Glomerular visceral epithelial cell (primary cell): ENCODE results near the gene SENP8.
A peak's percentile ranks its signal among the peaks of the same experiment; 100 is the strongest.

Source experiments
- DNase-seq: peaks from one replicate; pipeline ENCODE4 v3.0.0-alpha.2; 2016; ENCODE audit errors: extremely low spot score

Gene SENP8

DNA sequence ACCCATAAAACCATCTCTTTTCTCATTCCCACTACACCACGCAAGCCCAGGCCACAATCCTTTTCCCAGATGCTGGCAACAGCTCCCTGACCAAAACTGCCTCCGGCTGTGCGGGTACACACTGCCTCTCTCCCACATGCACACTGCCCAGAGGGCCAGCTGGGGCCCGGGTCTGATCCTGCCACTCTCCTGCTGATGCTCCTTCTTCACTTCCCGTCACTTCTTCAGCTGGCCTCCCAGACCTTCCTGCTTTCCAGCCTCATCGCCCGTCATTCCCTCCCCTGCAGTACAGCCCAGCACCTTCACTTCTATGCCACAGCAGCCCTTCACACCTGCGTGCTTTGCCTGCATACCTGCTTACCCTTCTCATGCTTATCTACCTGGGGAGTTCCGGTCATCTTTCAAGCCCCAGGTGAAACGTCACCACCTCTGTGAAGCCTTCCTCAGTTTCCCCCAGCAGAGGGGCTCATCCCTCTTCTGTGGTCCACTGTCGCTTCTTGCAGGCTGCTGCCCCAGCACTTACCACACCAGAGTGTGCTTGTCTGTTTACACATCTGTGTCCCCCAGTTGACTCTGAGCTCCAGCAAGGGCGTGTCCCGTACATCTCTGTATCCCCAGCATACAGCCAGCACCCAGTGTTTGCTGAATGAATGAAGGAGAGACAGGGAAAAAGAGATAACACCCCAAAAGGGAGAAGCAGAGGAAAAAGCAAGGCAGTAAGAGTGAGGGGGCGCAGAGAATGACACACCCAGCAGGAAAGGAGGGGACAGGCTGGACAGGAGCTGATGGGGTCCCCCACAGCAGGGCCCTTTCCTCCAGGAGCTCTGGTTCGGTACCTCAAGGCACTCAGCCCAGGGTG, 57.2 kb downstream of the SENP8 start:
- DNase-seq: no peak

DNA sequence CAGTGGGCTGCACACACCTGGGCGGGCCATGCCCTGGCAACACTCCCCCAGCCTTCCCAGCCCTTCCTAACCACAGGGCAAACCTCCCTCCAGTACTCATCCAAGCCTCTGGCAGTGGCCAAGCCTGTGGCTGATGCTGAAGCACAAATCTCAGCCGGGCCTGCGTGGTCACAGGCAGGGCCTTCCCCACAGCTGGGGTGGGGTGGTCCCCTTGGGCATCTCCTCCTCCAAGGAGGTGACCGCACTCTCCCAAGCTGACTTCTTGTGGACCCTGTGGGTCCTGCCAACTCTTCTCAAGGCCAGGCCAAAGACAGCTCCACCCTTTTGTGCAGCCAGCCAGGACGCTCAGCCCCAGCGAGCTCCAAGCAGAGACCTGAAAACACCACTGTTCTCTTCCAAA, 58.0 kb downstream of the SENP8 start:
- DNase-seq: no peak

DNA sequence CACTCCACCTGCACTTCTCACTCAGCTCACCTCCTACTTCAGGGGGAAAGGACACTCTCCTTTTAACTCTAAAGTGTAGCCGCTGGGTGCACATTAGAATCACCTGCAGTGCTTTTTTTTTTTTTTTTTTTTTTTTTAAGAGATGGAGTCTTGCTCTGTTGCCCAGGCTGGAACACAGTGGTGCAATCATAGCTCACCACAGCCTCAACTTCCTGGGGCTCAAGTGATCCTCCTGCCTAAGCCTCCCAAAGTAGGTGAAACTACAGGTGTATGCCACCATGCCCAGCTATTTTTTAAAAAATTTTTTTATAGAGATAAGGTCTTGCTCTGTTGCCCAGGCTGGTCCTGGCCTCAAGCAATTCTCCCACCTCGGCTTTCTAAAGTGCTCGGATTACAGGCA, 58.5 kb downstream of the SENP8 start:
- DNase-seq: no peak

DNA sequence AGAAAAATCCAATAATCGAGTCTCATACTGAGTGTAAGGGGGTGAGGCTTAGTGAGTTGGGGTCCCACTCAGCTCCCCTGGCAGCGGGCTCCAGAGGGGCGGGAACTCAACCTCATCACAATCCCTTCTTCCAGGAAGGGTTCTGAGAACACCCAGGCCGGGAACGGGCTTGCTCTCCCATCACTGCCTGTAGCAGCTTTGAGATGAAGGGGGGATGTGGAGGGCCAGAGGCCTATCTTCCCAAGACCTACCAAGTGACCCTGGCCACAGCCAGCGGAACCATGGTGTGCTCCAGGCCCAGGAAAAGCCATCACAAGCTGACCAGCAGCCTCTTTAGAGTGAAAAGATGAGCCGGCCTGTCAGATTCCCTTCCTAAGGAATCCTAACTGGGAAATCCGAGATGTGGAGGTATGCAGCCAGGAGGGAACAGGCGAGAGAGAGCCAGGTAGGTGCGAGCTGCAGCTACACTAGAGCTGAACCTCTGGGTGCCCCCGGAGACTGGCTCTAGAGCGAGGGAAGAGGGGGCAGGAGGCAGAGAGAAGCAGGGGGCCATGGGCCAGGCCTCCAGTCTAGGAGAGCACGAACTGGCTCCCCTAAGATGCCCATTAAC, 60.9 kb downstream of the SENP8 start:
- DNase-seq: no peak

DNA sequence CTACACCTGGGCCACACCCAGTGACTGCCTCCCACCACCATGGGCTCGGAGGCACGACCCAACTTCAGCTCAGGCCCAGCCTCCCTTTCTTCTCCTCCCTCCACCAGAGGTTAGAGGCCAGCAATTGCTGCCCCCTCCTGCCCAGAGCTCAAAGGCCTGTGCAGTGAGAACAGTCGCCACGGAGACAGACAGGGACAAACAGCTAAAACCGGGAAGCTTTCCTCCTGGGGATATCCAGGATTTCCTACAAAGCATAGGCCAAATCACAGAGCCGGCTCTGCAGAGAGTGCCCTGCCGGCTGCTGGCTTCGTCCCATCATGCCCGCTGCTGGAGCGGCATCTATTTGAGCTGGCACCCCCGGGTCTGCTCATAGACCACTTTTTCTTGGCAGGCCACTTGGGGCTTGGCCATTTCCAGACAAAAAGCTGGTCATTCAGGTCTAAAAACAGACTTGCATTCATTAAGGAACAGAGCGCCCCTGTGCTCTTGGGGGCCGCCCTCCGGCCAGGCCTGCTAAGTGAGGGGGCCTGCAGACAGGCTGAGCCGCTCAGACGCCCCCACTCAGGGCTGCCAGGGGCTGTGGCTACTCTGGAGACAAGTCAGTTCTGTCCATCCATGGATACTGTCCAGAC, 61.9 kb downstream of the SENP8 start:
- no peak for DNase-seq

DNA sequence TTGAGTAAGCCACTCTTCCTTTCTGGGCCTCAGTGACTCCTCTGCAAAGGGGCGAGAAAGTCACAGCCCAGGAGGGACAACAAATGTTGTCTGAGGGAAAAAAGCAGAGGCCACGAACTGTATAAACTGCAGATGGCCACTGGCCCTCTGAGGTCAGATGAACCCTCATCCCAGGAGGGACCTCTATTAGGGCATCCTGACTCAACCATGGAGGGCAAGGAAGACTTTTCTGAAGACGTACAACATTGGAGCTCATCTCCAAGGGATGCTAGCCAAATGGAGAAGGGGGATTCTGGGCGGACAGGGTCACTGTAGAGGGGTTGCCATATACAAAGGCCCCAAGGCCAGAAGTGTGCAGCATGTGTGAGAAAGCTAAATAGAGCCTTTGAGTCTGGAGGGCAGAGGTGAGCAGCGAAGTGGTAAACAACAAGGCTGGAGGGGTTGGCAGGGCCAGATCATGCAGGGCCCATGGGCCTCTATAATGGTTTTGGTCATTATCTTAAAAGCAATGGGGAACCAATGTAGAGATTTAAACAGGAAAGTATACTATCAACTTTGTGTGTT, 62.6 kb downstream of the SENP8 start:
- DNase-seq: no peak

DNA sequence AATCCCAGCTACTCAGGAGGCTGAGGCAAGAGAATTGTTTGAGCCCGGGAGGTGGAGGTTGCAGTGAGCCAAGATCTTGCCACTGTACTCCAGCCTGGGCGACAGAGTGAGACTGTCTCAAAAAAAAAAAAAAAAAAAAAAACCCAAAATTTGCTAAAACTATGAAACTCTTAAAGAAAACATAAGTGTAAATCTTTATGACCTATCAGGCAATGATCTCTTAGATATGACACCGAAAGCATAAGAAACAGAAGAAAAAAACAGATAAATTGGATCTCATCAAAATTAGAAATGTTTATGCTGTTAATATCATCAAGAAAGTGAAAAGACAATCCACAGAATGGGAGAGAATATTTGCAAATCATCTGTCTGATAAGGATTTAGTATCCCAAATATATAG, 64.0 kb downstream of the SENP8 start:
- DNase-seq: no peak

DNA sequence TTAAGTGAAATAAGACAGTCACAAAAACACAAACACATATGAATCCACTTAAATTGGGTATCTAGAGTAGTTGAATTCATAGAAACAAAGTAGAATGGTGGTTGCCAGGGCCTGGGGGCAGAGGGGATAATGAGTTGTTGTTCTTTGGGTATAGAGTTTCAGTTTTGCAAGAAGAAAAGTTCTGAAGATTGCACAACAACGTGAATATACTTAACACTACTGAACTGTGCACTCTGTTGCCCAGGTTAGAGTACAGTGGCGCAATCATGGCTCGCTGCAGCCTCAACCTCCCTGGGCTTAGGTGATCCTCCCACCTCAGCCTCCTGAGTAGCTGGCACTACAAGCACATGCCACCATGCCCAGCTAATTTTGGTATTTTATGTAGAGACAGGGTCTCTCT, 64.5 kb downstream of the SENP8 start:
- no peak for DNase-seq

DNA sequence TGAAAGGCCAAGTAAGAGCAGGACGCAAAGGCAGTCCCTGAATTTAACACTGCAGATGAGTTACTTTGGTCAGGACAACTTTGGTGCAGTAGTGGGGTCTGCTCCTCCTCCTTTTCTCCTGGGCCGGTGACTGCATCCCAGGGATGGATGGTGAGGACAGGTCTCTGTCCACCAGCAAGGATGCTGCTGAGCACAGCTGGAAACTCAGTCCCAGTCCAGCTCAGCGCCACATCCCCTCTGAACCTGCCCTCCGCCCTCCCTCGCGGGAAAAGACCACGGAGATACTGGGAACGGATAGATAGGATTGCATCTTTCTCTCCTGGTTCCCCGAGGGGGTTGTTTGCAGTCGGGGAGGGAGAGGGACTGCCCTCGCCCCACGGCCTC, 65.6 kb downstream of the SENP8 start:
- no peak for DNase-seq

DNA sequence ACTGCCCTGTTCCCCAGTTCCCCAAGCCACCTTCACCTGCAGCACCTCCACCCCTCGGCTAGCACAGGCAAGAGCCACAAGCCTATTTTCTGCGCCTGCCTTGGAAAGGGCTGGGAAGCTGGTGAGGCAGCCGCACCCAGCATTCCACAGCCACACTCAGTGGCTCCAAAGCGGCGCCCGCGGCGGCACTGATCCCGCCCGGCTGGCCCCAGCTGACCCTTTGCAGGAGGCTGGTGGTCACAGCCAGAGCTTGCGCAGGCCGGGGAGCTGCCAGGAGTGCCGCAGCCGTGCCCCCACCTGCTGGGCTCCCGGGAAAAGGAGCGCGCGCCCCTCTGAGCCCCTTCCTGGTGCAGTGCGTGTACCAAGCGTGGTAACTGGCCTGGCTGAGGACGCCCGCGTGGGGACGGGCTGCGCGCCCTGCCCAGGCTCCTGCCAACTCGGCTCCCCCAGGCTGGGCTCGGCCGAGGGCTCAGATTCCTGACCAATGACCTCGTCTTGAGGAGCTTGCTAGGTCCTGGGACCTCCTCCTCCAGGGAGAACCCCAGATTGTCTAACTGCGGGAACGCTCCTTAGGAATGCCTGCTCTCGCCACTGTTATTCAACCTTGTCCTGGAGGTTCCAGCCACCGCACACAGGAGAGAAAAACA, 66.1 kb downstream of the SENP8 start:
- DNase-seq: peak; percentile 72

DNA sequence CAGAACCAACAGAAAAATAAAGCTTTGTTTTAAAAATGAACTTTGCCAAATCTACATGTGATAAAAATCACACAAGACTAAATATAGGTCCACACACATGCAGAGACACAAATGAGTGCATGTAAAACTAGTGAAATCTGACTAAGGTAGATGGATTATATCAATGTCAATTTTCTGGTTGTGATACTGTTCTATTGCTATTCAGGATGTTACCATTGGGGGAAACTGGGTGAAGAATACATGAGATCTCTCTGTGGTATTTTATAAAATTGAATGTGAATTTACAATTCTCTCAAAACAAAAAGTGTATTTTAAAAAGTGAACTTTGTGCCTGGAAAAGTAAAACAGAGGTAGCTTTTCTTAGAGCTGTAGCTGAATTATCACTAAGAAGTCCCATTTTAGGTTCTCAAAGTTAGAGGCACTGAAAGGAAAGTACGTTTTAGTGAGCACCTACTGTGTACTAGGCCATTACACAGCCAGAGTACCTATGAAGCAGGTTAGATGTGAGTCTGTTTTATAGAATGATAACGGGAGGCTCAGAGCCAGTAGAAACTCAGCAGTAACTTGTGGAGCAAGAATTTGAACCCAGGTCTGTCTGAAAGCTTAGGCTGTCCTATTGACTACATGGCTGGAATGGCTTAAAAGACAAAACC, 71.2 kb downstream of the SENP8 start:
- no peak for DNase-seq

DNA sequence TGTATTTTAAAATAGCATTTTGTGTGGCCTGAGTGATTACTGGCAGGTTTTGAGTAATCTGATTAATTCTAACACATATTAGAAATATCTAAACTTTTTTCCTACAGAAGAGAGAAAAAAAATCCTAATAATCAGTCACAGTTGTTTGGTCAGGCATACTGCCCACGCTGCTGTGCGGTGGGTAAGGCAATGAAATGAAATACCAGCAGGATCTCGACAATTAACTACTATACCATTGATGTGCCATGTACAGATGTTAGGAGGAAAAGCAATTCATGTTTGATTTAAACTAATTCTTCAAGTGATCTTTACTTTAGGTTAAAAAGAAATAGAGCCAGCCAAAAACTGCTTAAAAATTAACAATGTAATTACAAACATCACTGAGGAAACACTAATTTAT, 74.2 kb downstream of the SENP8 start:
- no peak for DNase-seq
